Neutrophil (primary cell): ENCODE measurements around the gene IRS1.

Source experiments
- H3K27ac ChIP-seq: fragments of 200-600 bp; sonication (generic); 2 replicates; pipeline ENCODE4 v1.5.1; 2016; ENCODE audit warnings: mild to moderate bottlenecking, moderate library complexity
- H3K27me3 ChIP-seq: fragments of 200-600 bp; sonication (generic); 2 replicates; pipeline ENCODE4 v1.6.0; 2016; ENCODE audit warnings: mild to moderate bottlenecking
- H3K36me3 ChIP-seq: fragments of 200-600 bp; sonication (generic); 2 replicates; pipeline ENCODE4 v1.5.1; 2017
- H3K4me1 ChIP-seq, 2 experiments: fragments of 200-600 bp in 1 of 2; sonication (generic) in 1 of 2; 1 replicate in 1 of 2; 2 replicates in 1 of 2; pipeline versions ENCODE4 v1.5.1 to v1.6.1; 2013 to 2016; ENCODE audit warnings: low read depth in 1 of 2, low read length in 1 of 2, mild to moderate bottlenecking in 1 of 2, moderate library complexity in 1 of 2; ENCODE audit not compliant: control insufficient read depth in 1 of 2, insufficient read depth in 1 of 2
- H3K4me3 ChIP-seq, 2 experiments: fragments of 200-600 bp in 1 of 2; sonication (generic) in 1 of 2; 1 replicate in 1 of 2; 2 replicates in 1 of 2; pipeline ENCODE4 v1.5.1; 2013 to 2016; ENCODE audit warnings: low read depth in 1 of 2, low read length in 1 of 2, mild to moderate bottlenecking in 1 of 2, moderate library complexity in 1 of 2
- H3K9me3 ChIP-seq: fragments of 200-600 bp; sonication (generic); 2 replicates; pipeline ENCODE4 v1.5.1; 2016
- CTCF ChIP-seq: fragments of 200-600 bp; sonication (generic); IDR thresholded peaks from 2 replicates; pipeline ENCODE4 v1.5.1; 2016; ENCODE audit warnings: antibody characterized with exemption

IRS1 gene

GRCh38 chr2:226839951-226840350 is 40.3 kb upstream of the IRS1 start:
- no peak overlapping the region for H3K4me3 ChIP-seq
- H3K4me1 ChIP-seq: peaks cover 15 to 19% of the 10 kb centered on the region in 2 experiments
- no peaks in the 10 kb centered on the region for H3K27me3 ChIP-seq
- H3K27ac ChIP-seq: no peak overlapping the region
- TF ChIP-seq CTCF: no peak
- no peaks in the 10 kb centered on the region for H3K9me3 ChIP-seq
- no peaks in the 10 kb centered on the region for H3K36me3 ChIP-seq

GRCh38 chr2:226839161-226839560 is 39.5 kb upstream of the IRS1 start:
- H3K27ac ChIP-seq: no peak overlapping the region
- H3K9me3 ChIP-seq: no peaks in the 10 kb centered on the region
- no peaks in the 10 kb centered on the region for H3K36me3 ChIP-seq
- peaks cover 15 to 19% of the 10 kb centered on the region in 2 experiments for H3K4me1 ChIP-seq
- H3K4me3 ChIP-seq: no peak overlapping the region
- H3K27me3 ChIP-seq: no peaks in the 10 kb centered on the region
- TF ChIP-seq CTCF: no peak

GRCh38 chr2:226838722-226839121 is 39.1 kb upstream of the IRS1 start:
- Histone ChIP-seq H3K4me3 (no peak overlapping the region), H3K36me3 (no peaks in the 10 kb centered on the region), H3K4me1 (peaks cover 15 to 19% of the 10 kb centered on the region in 2 experiments), H3K27me3 (no peaks in the 10 kb centered on the region), H3K27ac (no peak overlapping the region), H3K9me3 (no peaks in the 10 kb centered on the region)
- no peak for TF ChIP-seq CTCF

- H3K9me3 ChIP-seq: no peaks in the 10 kb centered on the region
- no peak overlapping the region for H3K4me3 ChIP-seq
- H3K4me1 ChIP-seq: peaks cover 15 to 19% of the 10 kb centered on the region in 2 experiments
- no peaks in the 10 kb centered on the region for H3K36me3 ChIP-seq
- no peak overlapping the region for H3K27ac ChIP-seq
- no peak for TF ChIP-seq CTCF
- H3K27me3 ChIP-seq: no peaks in the 10 kb centered on the region
Measured at GRCh38 chr2:226837787-226838603, 38.4 kb upstream of the IRS1 start.

GRCh38 chr2:226837334-226837733 is 37.7 kb upstream of the IRS1 start:
- no peaks in the 10 kb centered on the region for H3K36me3 ChIP-seq
- no peaks in the 10 kb centered on the region for H3K27me3 ChIP-seq
- H3K27ac ChIP-seq: peak overlapping the region; percentile 95
- H3K9me3 ChIP-seq: no peaks in the 10 kb centered on the region
- H3K4me3 ChIP-seq: no peak overlapping the region
- TF ChIP-seq CTCF: no peak
- peaks cover 15 to 19% of the 10 kb centered on the region in 2 experiments for H3K4me1 ChIP-seq
